Stimulated activated CD4-positive, alpha-beta T cell treated with anti-CD3 and anti-CD28 coated beads, Interleukin-12 subunit alpha, Interleukin-12 subunit beta, amount 100 ng/mL, for 48 hours (primary cell): ENCODE data around the gene ZBTB45.
"Not testable (repeated sequence)": the region's sequence is repeated elsewhere in the genome, so short reads cannot be mapped to it uniquely, and the experiment has no call there.

Source experiments
- DNase-seq, 3 donors: peaks; one replicate each; pipeline ENCODE4 v3.0.0-alpha.2; 2020; ENCODE audit warnings: low read depth in 2 of 3, low spot score in 1 of 3

The ZBTB45 gene

DNA sequence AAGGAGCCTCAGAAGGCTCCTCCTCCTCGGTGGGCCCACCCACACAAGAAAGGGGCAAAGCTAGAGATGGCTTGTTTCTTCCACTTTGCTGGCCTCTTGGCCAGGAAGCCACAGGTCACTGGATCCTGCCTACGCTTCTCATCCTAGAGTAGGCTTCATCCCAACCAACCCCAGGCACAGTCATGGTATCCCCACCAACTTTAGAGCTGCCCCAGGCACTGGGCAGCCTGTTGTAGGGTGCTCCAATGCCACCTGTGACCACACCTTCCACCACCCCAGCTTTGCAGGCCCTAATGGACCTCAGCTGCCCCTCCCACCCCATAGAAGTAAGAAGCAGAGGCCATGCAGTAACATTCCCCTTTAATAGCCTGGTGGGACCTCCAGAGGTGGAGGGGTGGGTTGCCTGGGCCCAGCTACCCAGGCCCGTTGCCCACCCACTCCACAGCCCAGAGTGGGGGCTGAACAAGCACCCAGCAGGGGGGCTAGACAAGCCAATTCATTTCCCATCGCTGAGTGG, 35.8 kb upstream of the ZBTB45 start:
- no peak for DNase-seq

DNA sequence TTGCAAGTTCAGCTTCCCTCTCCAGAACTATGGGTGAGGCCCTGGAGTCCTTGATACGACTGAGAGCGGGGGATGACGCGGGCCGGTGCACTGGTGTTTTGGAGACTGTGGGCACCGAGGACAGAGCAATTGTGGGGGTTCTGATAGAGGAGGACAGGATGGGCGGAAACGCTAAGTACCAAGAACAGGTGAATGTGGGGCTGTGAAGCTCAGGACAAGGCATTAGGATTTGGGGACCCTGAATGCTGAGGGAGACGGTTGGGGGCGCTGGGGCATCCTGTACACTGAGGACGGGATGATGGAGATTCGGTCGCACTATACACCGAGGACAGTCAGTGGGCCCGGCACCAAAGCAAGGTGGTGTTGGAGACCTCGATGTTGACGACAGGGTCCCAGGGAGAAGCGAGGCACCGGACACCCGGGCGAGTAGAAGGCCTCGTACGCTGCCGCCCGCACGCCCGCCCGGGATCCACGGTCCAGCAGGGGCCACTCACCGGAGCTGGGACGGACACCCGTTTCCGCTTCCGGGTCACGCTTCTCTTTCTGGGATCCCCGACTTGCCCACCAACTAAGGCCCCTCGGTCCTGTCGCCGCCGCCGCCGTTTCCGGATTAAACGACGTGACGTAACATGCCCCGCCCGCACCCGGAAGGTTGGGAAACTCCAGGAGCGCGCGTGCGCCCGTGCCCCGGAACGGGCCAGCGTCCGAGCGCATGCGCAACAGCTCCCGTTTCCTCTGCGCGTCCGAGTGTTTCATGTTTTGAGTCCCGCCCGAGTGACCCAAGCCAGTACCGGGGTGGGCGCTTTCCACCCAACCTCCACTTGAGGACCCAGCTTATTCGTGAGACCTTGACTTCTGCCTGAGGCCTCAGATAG, 35.1 kb upstream of the ZBTB45 start, which contains the start of gene CHMP2A:
CHMP2A (minus strand) TSS at position 612 of the 875 bp plus-strand sequence. CDS start 893 bp downstream, outside the sequence.
- peak; percentile 98 for DNase-seq

DNA sequence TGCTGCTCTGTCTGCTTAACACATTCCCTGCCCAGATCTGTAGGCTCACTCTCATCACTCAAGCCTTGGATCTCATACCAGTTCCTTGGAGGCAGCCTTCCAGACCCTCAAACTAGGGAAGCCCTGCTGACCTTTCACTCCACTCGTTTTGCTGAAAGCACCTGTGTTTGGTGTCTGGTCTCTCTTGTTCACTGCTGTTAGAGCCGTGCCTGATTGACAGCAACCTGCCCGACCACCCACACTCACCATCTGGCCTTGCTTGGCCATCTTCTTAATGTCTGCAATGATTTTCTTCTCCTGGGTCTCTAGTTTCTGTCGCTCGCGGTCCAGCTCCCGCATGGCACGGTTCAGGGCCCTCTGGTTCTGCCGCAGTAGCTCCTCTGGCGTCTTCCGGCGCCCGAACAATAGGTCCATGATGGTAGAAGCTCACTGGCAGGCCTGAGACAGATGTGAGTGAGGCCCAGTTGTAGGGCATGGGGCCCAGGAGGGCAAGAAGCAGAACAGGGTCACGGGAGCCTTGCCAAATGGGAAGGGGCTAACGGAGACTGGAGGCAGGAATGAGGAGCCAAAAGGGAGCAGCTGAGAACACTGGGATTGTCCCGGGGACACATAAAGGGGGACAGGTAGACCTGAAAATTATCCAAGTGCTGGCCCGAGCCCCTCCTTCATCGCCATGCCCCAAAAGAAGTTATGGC, 34.3 kb upstream of the ZBTB45 start:
- DNase-seq = no peak

DNA sequence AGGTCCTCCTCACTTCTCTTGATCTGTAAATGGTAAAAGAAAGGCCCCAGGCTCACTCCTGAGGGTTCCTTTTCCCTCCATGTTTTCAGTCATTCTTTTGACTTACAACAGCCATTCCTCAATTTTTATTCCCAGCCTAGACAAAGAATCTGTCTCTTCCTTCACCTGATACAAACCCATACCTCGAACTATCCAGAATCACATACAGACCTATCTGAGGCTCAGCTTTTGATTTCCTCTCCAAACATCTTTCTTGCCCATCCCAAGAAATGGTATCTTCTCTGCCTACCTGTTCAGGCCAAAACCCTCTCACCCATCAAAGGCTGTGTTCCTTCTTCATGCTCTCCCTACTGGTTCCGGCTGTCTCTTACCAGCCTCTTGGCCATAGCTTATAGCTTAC, 33.0 kb upstream of the ZBTB45 start:
- no peak for DNase-seq

DNA sequence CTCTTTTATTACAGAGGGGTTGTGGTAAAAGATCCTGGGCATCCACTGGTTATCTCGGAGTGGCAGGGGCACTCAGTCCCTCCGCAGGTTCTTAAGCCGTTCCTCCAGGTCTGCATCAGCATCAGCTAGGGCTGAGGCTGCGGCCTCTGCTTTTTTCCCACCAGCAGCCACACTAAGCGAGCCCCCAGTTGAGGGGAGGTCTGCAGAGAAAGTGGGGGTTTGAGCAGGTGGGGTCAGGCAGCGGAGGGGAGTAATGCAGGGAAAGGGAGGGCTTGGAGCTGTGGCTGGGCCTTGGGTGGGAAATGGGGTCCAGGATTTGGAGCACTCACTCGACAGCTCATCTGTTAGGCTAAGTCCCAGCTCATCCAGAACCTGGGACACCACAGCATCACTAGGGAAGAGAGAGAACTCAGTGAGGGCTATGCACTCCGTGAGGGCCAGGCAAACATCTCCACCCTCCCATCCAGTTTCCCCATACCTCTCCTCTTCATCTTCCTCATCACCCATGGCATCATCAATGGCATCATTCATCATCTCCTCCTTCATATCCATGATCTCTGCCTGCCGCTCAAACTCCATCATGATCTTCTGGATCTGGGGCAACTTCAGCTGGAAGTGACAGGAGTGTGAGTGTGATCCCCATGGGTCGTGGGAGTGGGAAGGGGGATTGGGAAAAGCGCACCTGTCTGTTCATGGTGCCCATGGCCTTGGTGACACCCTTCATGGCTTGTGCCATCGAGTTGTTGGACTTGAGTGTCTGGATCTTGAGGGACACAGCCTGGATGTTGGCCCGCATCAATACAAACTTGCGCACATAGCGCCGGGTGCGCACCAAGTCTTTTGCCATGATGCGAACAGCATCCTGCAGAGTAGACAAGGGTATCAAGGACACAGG, 32.2 kb upstream of the ZBTB45 start:
- DNase-seq = no peak

DNA sequence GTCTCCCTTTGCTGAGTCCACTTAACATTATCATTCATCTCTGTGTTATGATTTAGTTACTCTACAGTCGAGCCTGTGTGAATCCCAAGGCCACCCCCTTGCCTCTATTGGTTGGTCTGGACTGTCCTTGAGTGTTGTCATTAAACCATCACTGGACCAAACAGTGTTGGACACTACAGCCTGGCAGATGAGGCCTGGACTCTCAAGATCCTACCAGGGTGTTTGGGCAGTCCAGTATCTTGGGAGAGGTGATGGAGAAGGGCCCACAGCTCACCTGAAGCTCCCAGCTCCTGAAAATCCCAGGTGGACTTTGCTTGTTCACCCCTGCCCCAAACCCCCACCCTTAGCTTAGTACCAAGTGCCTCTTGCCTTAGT, 31.5 kb upstream of the ZBTB45 start:
- no peak for DNase-seq

DNA sequence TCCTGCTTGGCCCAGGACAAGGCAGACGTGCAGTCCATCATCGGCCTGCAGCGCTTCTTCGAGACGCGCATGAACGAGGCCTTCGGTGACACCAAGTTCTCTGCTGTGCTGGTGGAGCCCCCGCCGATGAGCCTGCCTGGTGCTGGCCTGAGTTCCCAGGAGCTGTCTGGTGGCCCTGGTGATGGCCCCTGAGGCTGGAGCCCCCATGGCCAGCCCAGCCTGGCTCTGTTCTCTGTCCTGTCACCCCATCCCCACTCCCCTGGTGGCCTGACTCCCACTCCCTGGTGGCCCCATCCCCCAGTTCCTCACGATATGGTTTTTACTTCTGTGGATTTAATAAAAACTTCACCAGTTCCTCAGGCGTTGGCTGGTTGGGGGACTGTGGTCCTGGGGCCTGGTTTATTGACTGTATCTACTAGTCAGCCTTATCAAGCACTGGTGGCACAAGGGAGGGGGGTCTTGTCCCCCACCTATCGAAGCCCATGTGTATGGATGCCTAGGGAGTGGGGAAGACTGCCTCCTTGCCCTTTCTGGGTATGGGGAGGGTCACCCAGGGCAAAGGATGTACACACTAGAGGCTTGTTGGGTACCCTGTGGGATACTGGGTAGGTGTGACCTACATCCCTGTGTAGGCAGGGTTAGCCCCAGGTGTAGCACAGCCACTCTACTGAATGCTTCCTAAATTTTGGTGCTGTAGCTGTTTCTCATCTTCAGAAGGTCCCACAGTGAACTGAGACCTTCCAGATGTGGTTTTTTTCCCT, 30.9 kb upstream of the ZBTB45 start:
- DNase-seq = no peak

DNA sequence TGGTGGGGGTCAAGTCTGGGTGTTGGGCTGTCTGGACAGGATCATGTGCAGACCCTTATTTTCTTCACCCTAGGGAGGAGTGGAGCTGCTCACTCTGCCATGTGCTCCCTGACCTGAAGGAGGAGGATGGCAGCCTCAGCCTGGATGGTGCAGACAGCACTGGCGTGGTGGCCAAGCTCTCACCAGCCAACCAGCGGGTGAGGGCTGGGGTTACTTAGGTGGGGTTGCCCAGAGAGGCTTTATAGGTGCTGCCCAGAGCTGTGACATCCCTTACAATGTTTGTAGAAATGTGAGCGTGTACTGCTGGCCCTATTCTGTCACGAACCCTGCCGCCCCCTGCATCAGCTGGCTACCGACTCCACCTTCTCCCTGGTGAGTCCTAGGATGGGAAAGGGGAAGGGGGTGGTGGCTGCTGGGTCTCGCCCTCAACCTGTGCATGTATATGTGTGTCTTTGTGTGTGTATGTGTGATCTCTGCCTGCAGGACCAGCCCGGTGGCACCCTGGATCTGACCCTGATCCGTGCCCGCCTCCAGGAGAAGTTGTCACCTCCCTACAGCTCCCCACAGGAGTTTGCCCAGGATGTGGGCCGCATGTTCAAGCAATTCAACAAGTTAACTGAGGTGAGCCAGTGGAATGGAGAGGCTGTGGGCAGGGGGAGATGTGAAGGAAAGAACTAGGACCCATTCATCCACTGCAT, 30.2 kb upstream of the ZBTB45 start:
- DNase-seq = no peak

DNA sequence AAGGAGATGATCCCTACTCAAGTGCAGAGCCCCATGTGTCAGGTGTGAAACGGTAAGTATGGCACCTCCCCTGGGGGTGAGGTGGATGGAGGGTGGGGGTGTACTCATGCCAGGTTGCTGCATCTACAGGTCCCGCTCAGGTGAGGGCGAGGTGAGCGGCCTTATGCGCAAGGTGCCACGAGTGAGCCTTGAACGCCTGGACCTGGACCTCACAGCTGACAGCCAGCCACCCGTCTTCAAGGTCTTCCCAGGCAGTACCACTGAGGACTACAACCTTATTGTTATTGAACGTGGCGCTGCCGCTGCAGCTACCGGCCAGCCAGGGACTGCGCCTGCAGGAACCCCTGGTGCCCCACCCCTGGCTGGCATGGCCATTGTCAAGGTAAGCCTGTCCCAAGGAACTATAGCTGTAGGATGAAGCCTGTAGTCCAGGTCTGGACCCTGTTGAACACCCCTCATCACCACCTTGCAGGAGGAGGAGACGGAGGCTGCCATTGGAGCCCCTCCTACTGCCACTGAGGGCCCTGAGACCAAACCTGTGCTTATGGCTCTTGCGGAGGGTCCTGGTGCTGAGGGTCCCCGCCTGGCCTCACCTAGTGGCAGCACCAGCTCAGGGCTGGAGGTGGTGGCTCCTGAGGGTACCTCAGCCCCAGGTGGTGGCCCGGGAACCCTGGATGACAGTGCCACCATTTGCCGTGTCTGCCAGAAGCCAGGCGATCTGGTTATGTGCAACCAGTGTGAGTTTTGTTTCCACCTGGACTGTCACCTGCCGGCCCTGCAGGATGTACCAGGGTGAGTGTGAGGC, 29.5 kb upstream of the ZBTB45 start:
- DNase-seq = no peak

DNA sequence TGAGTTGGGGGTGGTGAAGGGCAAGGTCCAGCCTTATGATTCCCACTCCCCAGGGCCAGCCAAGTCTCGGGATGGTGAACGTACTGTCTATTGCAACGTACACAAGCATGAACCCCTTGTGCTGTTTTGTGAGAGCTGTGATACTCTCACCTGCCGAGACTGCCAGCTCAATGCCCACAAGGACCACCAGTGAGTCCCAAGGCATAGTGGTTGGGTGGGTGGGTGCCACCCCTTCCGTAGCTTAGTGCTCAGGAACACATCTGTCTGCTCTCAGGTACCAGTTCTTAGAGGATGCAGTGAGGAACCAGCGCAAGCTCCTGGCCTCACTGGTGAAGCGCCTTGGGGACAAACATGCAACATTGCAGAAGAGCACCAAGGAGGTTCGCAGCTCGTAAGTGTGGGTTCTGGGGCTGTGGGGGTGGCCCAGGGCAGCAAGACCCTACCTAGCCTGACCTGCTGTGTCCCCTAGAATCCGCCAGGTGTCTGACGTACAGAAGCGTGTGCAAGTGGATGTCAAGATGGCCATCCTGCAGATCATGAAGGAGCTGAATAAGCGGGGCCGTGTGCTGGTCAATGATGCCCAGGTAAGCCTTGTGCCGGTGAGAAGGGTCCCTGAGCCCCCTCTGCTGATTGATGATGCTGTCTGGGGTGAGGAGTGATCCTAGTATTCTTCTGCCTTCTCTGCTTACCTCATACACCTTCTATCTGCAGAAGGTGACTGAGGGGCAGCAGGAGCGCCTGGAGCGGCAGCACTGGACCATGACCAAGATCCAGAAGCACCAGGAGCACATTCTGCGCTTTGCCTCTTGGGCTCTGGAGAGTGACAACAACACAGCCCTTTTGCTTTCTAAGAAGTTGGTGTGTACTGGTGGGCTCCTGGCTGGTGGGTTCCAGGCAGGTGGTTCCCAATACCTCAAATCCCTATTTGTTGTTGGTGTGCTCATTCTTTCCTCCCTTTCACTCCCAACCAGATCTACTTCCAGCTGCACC, 28.0 kb upstream of the ZBTB45 start:
- no peak for DNase-seq

DNA sequence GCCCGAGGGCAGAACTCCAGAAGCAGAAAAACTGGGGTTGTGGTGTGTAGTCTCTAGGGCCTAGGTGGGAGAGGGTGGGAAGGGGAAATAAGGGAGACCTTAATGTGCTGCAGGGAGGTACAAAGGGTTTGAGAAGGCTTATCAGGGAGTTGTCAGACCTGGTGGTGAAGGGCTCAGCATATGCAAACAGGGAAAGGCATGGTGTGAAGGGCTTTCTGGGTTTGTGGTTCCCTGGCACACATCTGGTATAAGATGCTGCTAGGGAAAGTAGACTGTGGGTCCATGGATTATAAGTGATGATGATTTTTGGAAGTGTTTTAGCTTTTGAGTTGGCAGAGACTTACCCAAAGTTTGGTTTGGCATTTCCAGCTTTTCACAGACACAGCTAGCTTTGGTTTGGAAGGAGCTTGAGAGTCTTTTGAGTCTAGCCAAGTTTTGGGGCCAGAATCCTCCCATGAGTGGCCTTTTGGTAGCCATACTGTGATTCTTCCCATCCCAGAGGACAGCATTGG, 26.5 kb upstream of the ZBTB45 start:
- DNase-seq = no peak

DNA sequence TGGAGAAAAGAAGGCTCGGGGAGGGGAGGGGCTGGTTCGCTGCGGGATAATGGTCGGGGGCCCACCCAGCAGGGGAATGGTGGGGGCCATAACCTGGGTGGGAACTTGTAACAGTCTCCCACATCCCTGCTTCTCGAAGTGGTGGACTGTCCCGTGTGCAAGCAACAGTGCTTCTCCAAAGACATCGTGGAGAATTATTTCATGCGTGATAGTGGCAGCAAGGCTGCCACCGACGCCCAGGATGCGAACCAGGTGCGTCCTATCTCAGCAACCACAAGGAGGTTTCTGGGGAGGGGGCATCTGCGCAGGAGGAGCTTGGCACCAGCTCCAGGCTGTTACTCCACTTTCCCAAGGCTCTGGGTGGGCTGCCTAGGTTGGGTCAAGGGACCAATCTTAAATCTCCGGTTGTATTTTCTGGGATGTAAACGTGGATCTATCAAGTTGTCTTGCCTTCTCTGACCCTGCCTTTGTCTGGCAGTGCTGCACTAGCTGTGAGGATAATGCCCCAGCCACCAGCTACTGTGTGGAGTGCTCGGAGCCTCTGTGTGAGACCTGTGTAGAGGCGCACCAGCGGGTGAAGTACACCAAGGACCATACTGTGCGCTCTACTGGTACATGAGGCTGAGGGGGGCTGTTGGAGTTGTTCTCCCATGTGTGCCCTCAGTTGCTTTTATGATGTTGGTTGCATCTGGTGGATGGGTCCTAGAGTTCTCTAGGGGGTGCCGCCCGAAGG, 25.8 kb upstream of the ZBTB45 start:
- DNase-seq = no peak

DNA sequence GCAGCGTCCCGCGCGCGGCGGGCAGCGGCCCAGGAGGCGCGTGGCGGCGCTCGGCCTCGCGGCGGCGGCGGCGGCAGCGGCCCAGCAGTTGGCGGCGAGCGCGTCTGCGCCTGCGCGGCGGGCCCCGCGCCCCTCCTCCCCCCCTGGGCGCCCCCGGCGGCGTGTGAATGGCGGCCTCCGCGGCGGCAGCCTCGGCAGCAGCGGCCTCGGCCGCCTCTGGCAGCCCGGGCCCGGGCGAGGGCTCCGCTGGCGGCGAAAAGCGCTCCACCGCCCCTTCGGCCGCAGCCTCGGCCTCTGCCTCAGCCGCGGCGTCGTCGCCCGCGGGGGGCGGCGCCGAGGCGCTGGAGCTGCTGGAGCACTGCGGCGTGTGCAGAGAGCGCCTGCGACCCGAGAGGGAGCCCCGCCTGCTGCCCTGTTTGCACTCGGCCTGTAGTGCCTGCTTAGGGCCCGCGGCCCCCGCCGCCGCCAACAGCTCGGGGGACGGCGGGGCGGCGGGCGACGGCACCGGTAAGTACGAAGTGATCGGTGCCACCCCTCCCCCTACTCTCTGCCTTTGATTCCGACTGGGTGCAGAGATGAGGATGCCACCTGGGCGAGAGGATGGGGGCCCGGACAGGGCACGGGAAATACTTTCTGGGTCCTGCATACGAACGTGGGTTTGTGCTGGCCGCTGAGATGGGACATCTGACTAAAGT, 25.1 kb upstream of the ZBTB45 start:
- DNase-seq = peak in 1 of 3 donors; percentile 65

DNA sequence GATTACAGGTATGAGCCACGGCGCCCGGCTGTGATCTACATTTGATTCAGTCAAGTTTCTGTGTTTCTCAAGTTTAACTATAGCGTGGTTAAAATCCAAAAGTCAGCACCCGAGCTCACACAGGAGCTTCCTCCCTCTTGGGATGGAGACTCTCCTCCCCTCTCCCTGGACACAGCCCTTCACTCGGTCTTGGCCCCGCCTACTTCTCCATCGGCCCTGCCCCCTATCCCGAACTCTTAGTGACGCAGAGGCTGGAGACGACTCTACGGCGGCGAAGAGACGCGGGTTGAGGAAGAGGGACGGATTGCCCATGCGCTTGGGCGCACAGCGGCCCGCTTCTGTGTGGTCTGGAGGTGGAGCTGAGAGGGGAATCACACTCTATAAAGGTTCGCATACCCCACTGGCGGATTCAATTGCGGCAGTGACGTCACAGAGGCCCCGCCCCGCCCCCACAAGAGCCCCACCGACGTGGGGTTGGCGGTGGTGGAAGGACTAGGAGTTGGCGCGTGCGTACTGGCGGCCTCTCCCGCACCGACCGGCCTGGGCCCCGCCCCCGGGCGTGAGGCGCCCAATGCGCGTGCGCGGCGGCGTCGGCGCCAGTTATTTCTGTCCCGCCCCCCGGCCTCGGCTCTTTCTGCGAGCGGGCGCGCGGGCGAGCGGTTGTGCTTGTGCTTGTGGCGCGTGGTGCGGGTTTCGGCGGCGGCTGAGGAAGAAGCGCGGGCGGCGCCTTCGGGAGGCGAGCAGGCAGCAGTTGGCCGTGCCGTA, 24.4 kb upstream of the ZBTB45 start, which contains the start of gene TRIM28:
TRIM28 (plus strand) TSS at position 239 of the 765 bp plus-strand sequence. CDS start 694 bp downstream, outside the sequence.
- peak; percentile 100 for DNase-seq

DNA sequence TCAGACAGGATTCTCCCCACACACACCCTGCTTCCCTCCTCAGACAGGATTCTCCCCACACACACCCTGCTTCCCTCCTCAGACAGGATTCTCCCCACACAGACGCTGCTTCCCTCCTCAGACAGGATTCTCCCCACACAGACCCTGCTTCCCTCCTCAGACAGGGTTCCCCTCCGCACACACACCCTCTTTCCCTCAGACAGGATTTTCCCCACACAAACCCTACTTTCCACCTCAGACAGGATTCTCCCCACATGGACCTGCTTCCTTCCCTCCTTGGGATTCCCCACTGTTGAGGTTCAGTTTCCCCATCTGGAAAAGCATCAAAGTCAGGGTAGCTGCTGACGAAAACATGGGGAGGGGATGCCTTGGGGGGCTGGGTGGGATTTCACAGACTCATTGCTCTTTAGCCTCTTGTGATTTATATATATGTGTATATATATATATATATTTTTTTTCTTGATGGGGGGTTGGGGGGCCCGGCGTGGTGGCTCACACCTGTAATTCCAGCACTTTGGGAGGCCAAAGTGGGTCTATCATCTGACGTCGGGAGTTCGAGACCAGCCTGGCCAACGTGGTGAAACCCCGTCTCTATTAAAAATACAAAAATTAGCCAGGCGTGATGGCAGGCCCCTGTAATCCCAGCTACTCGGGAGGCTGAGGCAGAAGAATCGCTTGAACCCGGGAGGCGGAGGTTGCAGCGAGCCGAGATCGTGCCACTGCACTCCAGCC, 23.2 kb upstream of the ZBTB45 start:
- not testable (repeated sequence) for DNase-seq
